ENCODE results near the gene PITPNC1.
"Not testable (repeated sequence)": the region's sequence is repeated elsewhere in the genome, so short reads cannot be mapped to it uniquely, and the experiment has no call there.

PITPNC1 gene

DNA sequence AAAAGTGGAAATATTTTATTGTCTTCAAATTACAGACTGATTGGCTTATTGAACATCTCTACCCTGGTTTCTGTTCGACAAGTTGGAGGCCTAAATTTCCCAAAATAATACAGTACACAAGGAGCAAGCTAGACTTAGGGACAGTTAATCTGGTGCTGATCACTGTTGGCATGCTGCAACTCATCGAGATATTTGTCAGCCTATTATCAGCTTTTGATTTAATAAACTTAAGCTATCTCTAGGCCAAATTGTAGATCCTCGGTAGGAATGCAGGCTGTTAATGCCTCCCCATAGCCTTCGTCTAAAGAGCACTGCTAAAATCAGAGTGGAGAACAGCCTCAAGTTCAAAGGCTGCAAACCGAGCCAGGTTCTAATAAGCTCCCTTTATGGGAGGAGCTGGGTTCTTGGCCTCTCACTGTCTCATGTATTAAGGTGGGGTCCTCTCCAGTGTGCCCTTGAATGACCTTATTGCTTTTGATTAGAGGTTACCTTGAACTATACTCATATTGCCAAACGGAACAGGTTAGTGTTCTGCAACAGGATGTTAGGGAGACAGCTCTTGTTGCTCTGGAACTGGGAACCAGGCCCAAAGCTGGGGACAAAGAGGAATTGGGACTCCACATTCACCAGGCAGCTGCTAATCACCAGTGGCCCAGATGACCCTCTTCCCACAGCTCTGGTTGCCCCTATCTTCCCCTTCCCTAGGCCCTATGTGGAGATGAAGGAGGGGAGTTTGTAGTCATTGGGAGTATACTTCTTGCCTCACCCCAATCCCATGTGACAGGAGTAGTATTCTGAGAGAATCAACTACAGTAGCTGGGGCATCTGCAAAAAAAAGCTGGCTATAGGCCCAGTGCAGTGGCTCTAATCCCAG, 271.2 kb downstream of the PITPNC1 start:
- DNase-seq (ENCODE audit: low read depth in 2 of 2) = no peak
- TF ChIP-seq CTCF (IDR thresholded peaks at IDR 0.05; ENCODE audit: low read depth, low read length) = no peak
- no peak overlapping the region for H3K4me3 ChIP-seq (replicated peaks in 1 of 2; ENCODE audit: low read depth in 2 of 2, low read length in 2 of 2)

- H3K4me3 ChIP-seq (replicated peaks in 1 of 2; ENCODE audit: low read depth in 2 of 2, low read length in 2 of 2); DNase-seq (ENCODE audit: low read depth in 2 of 2): not testable (repeated sequence)
Measured at GRCh38 chr17:67648906-67649295, 271.8 kb downstream of the PITPNC1 start.

DNA sequence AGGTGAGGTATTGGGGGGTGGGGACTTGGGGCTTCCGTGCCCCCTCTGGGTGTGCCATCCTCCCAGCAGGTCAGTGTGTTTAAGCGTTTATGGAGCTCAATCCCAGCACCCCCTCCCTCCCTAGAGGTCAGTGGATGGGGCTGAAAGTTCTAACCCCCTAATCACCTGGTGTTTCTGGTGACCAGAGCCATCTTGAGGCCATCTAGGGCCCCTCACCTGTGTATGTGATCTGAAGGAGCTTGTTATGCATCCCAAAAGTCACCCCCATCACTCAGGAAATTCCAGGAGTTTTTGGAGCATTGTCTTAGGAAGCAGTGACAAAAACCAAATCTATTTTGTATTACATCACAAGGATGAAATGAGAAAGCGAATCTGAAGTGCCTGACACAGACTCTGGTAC, 272.8 kb downstream of the PITPNC1 start:
- H3K4me3 ChIP-seq (replicated peaks in 1 of 2; ENCODE audit: low read depth in 2 of 2, low read length in 2 of 2) = no peak overlapping the region
- no peak for DNase-seq (ENCODE audit: low read depth in 2 of 2)
- TF ChIP-seq CTCF (IDR thresholded peaks at IDR 0.05; ENCODE audit: low read depth, low read length) = no peak

GRCh38 chr17:67651218-67651579, 274.1 kb downstream of the PITPNC1 start:
- not testable (repeated sequence) for DNase-seq (ENCODE audit: low read depth in 2 of 2); H3K4me3 ChIP-seq (replicated peaks in 1 of 2; ENCODE audit: low read depth in 2 of 2, low read length in 2 of 2)

- TF ChIP-seq CTCF (IDR thresholded peaks at IDR 0.05; ENCODE audit: low read depth, low read length) = no peak
- no peak overlapping the region for H3K4me3 ChIP-seq (replicated peaks in 1 of 2; ENCODE audit: low read depth in 2 of 2, low read length in 2 of 2)
- DNase-seq (ENCODE audit: low read depth in 2 of 2) = no peak
Measured at GRCh38 chr17:67652433-67652832, 275.4 kb downstream of the PITPNC1 start.

- no peak for DNase-seq (ENCODE audit: low read depth in 2 of 2)
- no peak overlapping the region for H3K4me3 ChIP-seq (replicated peaks in 1 of 2; ENCODE audit: low read depth in 2 of 2, low read length in 2 of 2)
- no peak for TF ChIP-seq CTCF (IDR thresholded peaks at IDR 0.05; ENCODE audit: low read depth, low read length)
Measured at GRCh38 chr17:67655478-67656148, 278.5 kb downstream of the PITPNC1 start.

DNA sequence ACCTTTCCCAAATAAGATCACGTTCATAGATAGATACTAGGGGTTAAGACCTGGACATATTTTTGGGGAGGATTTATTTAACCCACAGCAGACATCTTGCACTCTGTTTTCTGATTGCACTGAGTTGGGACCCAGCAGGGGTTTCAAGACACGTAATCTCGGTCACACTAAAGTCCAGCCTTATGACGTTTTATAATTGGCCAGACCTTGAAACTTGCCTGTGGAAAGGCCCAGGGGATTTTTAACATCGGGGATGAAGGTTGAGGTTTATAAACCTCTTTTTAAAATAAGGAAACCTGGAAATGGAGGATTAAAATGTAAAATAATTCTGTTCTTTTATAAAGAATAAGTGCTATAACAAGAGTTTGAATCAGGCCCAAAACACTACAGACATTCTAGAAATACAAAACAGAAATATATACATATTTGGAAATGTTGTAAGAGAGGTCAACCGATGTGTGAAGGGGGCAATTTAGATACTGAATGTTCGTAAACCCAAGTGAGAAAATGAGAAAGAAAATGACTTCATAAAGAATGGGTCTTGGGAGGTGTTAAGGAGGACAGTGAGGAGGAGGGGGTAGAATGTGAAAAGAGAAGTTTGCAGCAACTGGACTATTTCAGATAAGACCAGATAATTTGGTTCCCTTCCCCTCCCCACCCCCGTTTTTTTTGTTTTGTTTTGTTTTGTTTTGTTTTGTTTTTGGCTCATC, 279.6 kb downstream of the PITPNC1 start:
- TF ChIP-seq CTCF (IDR thresholded peaks at IDR 0.05; ENCODE audit: low read depth, low read length) = no peak
- DNase-seq (ENCODE audit: low read depth in 2 of 2) = no peak
- H3K4me3 ChIP-seq (replicated peaks in 1 of 2; ENCODE audit: low read depth in 2 of 2, low read length in 2 of 2) = no peak overlapping the region

Data from cardiac fibroblast (primary cell).